Liver (tissue), 9 donors: ENCODE data around the gene MCF2L2. TPM values are rescaled to one million over a fixed set of nuclear protein-coding genes. Genes with fewer than 3 reads are reported as not detected.

Experiments
- DNase-seq: peaks from one replicate; pipeline ENCODE4 v3.0.0-alpha.2; 2017; ENCODE audit warnings: low spot score
- H3K27ac ChIP-seq, 2 donors: one replicate each; pipeline ENCODE4 v1.7.0; 2013; ENCODE audit warnings: inconsistent platforms in 2 of 2, low read length in 2 of 2, control low read depth in 1 of 2, low read depth in 1 of 2, mild to moderate bottlenecking in 1 of 2
- H3K27me3 ChIP-seq, 4 donors: one replicate each; pipeline versions ENCODE4 v1.6.1 to v1.7.0; 2013; ENCODE audit warnings: low read length in 3 of 4, inconsistent platforms in 1 of 4, mild to moderate bottlenecking in 1 of 4, moderate library complexity in 1 of 4; ENCODE audit not compliant: control insufficient read depth in 4 of 4, insufficient read depth in 4 of 4
- H3K36me3 ChIP-seq, 4 donors: one replicate each; pipeline versions ENCODE4 v1.6.1 to v1.7.0; 2013; ENCODE audit warnings: low read length in 3 of 4, mild to moderate bottlenecking in 3 of 4, low read depth in 1 of 4, moderate library complexity in 1 of 4; ENCODE audit not compliant: control insufficient read depth in 4 of 4, insufficient read depth in 3 of 4
- H3K4me1 ChIP-seq, 4 donors: one replicate each; pipeline versions ENCODE4 v1.6.1 to v1.7.0; 2013; ENCODE audit warnings: low read length in 3 of 4, mild to moderate bottlenecking in 3 of 4, moderate library complexity in 1 of 4; ENCODE audit not compliant: control insufficient read depth in 4 of 4, insufficient read depth in 4 of 4
- H3K4me3 ChIP-seq, 3 donors: one replicate each; pipeline versions ENCODE4 v1.6.1 to v1.7.0; 2013; ENCODE audit warnings: low read length in 3 of 3, control low read depth in 1 of 3, low read depth in 1 of 3, mild to moderate bottlenecking in 1 of 3
- H3K9ac ChIP-seq, 2 donors: one replicate each; pipeline ENCODE4 v1.7.0; 2013; ENCODE audit warnings: low read length in 2 of 2, mild to moderate bottlenecking in 2 of 2, moderate library complexity in 2 of 2, control low read depth in 1 of 2, low read depth in 1 of 2
- H3K9me3 ChIP-seq, 4 donors: one replicate each; pipeline versions ENCODE4 v1.6.1 to v1.7.0; 2013; ENCODE audit warnings: low read length in 3 of 4; ENCODE audit not compliant: control insufficient read depth in 4 of 4
- EGR1 ChIP-seq, 2 donors: IDR thresholded peaks; 2 replicates each; pipeline ENCODE4 v1.6.1; 2016 to 2018; ENCODE audit warnings: antibody characterized with exemption in 2 of 2, low read depth in 2 of 2
- FOXA1 ChIP-seq: IDR thresholded peaks from 2 replicates; pipeline ENCODE4 v1.6.1; 2016; ENCODE audit warnings: antibody characterized with exemption
- FOXA2 ChIP-seq: IDR thresholded peaks from 2 replicates; pipeline ENCODE4 v1.6.1; 2016; ENCODE audit warnings: antibody characterized with exemption
- GABPA ChIP-seq, 2 donors: IDR thresholded peaks in 1 of 2; conservative IDR thresholded peaks in 1 of 2; 2 replicates each; pipeline ENCODE4 v1.6.1; 2016; ENCODE audit warnings: antibody characterized with exemption in 2 of 2, mild to moderate bottlenecking in 1 of 2, moderate library complexity in 1 of 2
- HNF4A ChIP-seq, 2 donors: conservative IDR thresholded peaks; 2 replicates each; pipeline ENCODE4 v1.6.1; 2016; ENCODE audit warnings: antibody characterized with exemption in 2 of 2, mild to moderate bottlenecking in 2 of 2
- HNF4G ChIP-seq: IDR thresholded peaks from 2 replicates; pipeline ENCODE4 v1.6.1; 2016; ENCODE audit warnings: antibody characterized with exemption
- NR2F2 ChIP-seq: IDR thresholded peaks from 2 replicates; pipeline ENCODE4 v1.6.1; 2016; ENCODE audit warnings: antibody characterized with exemption
- RAD21 ChIP-seq, 2 donors: IDR thresholded peaks; 2 replicates each; pipeline ENCODE4 v1.6.1; 2016; ENCODE audit warnings: antibody characterized with exemption in 2 of 2, mild to moderate bottlenecking in 2 of 2
- RXRA ChIP-seq, 2 donors: IDR thresholded peaks; 2 replicates each; pipeline ENCODE4 v1.6.1; 2017 to 2018; ENCODE audit warnings: antibody characterized with exemption in 2 of 2, mild to moderate bottlenecking in 1 of 2
- SP1 ChIP-seq: IDR thresholded peaks from 2 replicates; pipeline ENCODE4 v1.6.1; 2018; ENCODE audit warnings: antibody characterized with exemption, mild to moderate bottlenecking
- TAF1 ChIP-seq: conservative IDR thresholded peaks from 2 replicates; pipeline ENCODE4 v1.6.1; 2016; ENCODE audit warnings: antibody characterized with exemption, mild to moderate bottlenecking
- YY1 ChIP-seq: IDR thresholded peaks from 2 replicates; pipeline ENCODE4 v1.6.1; 2016; ENCODE audit warnings: antibody characterized with exemption, mild to moderate bottlenecking
- WGBS: extraction: QIAGEN DNeasy Blood & Tissue Kit; methylation state at CpG from one replicate; pipeline ENCODE4 v1.1.7; 2013; 5-methylcytosine and 5-hydroxymethylcytosine counted together
- polyA plus RNA-seq, 2 donors: library from polyadenylated mRNA; stranded (reverse) in 1 of 2; unstranded in 1 of 2; fragments of 200-250 nt in 1 of 2; fragments of >200 nt in 1 of 2; fragmentation: Nextera tagmentation in 1 of 2; extraction: Ambion mirVana in 1 of 2; gene quantifications; one replicate each; pipeline versions ENCODE4 v1.2.1 to v1.2.3, GENCODE V29; 2013 to 2015
- total RNA-seq, 2 donors: library from RNA; depleted of rRNA; stranded (reverse); fragments of >200 nt; gene quantifications; one replicate each; pipeline ENCODE4 v1.2.3, GENCODE V29; 2014
- TF ChIP-seq, protein P1 (sequence below): IDR thresholded peaks from 2 replicates; pipeline ENCODE4 v1.6.1; 2016; ENCODE audit warnings: antibody characterized with exemption
- TF ChIP-seq, protein P2 (sequence below): IDR thresholded peaks from 2 replicates; pipeline ENCODE4 v1.6.1; 2016; ENCODE audit warnings: antibody characterized with exemption
- TF ChIP-seq, protein P3 (sequence below): fragments of 150-350 bp; IDR thresholded peaks from 2 replicates; pipeline ENCODE4 v1.5.1; 2017; ENCODE audit warnings: improper control_type of control experiment, low read depth, low read length; ENCODE audit not compliant: missing input control
- TF ChIP-seq, protein P4 (sequence below): IDR thresholded peaks from 2 replicates; pipeline ENCODE4 v1.6.1; 2016; ENCODE audit warnings: antibody characterized with exemption
- TF ChIP-seq, protein P5 (sequence below): IDR thresholded peaks from 2 replicates; pipeline ENCODE4 v1.6.1; 2016; ENCODE audit warnings: antibody characterized with exemption, mild to moderate bottlenecking
- donor health status: healthy.
- donor health status: healthy.
- donor health status: healthy.
- donor health status: healthy.
- donor health status: healthy.

Gene MCF2L2
- total and polyA plus RNA-seq, 4 donors: 0.02 to 0.47 (median 0.17) TPM; not detected in 1

DNA sequence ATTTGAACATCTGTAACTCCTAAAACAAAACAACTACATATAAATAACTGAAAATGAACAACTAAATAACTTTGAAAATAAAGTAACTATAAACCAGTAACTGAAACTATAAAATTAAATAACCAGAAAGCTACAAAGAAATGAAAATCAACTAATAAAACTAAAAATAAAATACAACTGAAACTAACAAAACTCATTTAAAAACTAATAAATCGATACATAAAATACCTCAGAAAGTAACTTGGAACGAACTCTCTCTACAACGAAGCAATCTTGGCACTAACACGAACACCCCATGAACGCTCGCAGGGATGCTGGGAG is 249.9 kb downstream of the MCF2L2 start:
- Histone ChIP-seq H3K9me3 (no peaks in the 10 kb centered on the region), H3K4me1 (peaks cover 7 to 11% (median 10%) of the 10 kb centered on the region in 4 donors), H3K27ac (no peak overlapping the region), H3K27me3 (peaks cover 0 to 8% (median 3%) of the 10 kb centered on the region in 4 donors), H3K9ac (no peak overlapping the region), H3K4me3 (peak overlapping the region in 1 of 3 donors; percentile 50), H3K36me3 (no peaks in the 10 kb centered on the region)
- TF ChIP-seq YY1: no peak
- TF ChIP-seq, protein P1, sequence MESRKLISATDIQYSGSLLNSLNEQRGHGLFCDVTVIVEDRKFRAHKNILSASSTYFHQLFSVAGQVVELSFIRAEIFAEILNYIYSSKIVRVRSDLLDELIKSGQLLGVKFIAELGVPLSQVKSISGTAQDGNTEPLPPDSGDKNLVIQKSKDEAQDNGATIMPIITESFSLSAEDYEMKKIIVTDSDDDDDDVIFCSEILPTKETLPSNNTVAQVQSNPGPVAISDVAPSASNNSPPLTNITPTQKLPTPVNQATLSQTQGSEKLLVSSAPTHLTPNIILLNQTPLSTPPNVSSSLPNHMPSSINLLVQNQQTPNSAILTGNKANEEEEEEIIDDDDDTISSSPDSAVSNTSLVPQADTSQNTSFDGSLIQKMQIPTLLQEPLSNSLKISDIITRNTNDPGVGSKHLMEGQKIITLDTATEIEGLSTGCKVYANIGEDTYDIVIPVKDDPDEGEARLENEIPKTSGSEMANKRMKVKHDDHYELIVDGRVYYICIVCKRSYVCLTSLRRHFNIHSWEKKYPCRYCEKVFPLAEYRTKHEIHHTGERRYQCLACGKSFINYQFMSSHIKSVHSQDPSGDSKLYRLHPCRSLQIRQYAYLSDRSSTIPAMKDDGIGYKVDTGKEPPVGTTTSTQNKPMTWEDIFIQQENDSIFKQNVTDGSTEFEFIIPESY: no peak
- no peak for TF ChIP-seq FOXA1
- no peak for TF ChIP-seq RXRA (IDR thresholded peaks at IDR 0.05)
- no peak for TF ChIP-seq RAD21 (IDR thresholded peaks at IDR 0.05)
- TF ChIP-seq, protein P2, sequence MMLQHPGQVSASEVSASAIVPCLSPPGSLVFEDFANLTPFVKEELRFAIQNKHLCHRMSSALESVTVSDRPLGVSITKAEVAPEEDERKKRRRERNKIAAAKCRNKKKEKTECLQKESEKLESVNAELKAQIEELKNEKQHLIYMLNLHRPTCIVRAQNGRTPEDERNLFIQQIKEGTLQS: no peak
- TF ChIP-seq, protein P3, sequence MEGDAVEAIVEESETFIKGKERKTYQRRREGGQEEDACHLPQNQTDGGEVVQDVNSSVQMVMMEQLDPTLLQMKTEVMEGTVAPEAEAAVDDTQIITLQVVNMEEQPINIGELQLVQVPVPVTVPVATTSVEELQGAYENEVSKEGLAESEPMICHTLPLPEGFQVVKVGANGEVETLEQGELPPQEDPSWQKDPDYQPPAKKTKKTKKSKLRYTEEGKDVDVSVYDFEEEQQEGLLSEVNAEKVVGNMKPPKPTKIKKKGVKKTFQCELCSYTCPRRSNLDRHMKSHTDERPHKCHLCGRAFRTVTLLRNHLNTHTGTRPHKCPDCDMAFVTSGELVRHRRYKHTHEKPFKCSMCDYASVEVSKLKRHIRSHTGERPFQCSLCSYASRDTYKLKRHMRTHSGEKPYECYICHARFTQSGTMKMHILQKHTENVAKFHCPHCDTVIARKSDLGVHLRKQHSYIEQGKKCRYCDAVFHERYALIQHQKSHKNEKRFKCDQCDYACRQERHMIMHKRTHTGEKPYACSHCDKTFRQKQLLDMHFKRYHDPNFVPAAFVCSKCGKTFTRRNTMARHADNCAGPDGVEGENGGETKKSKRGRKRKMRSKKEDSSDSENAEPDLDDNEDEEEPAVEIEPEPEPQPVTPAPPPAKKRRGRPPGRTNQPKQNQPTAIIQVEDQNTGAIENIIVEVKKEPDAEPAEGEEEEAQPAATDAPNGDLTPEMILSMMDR: no peak
- no peak for TF ChIP-seq EGR1 (IDR thresholded peaks at IDR 0.05; ENCODE audit: low read depth in 2 of 2)
- TF ChIP-seq GABPA (IDR thresholded peaks at IDR 0.05 in 1 of 2, conservative IDR thresholded peaks at IDR 0.05 in 1 of 2): no peak
- TF ChIP-seq SP1: no peak
- TF ChIP-seq, protein P4, sequence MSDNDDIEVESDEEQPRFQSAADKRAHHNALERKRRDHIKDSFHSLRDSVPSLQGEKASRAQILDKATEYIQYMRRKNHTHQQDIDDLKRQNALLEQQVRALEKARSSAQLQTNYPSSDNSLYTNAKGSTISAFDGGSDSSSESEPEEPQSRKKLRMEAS: no peak
- TF ChIP-seq HNF4G: no peak
- TF ChIP-seq TAF1: no peak
- TF ChIP-seq FOXA2: no peak
- TF ChIP-seq, protein P5, sequence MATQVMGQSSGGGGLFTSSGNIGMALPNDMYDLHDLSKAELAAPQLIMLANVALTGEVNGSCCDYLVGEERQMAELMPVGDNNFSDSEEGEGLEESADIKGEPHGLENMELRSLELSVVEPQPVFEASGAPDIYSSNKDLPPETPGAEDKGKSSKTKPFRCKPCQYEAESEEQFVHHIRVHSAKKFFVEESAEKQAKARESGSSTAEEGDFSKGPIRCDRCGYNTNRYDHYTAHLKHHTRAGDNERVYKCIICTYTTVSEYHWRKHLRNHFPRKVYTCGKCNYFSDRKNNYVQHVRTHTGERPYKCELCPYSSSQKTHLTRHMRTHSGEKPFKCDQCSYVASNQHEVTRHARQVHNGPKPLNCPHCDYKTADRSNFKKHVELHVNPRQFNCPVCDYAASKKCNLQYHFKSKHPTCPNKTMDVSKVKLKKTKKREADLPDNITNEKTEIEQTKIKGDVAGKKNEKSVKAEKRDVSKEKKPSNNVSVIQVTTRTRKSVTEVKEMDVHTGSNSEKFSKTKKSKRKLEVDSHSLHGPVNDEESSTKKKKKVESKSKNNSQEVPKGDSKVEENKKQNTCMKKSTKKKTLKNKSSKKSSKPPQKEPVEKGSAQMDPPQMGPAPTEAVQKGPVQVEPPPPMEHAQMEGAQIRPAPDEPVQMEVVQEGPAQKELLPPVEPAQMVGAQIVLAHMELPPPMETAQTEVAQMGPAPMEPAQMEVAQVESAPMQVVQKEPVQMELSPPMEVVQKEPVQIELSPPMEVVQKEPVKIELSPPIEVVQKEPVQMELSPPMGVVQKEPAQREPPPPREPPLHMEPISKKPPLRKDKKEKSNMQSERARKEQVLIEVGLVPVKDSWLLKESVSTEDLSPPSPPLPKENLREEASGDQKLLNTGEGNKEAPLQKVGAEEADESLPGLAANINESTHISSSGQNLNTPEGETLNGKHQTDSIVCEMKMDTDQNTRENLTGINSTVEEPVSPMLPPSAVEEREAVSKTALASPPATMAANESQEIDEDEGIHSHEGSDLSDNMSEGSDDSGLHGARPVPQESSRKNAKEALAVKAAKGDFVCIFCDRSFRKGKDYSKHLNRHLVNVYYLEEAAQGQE: no peak
- no peak for TF ChIP-seq NR2F2
- no peak for TF ChIP-seq HNF4A (conservative IDR thresholded peaks at IDR 0.05)
- no peak for DNase-seq
- 11% methylated on average over 6 of the region's 6 CpGs for WGBS
